Measurements from ENCODE around the gene FUT8.
"Not testable (repeated sequence)": the region's sequence is repeated elsewhere in the genome, so short reads cannot be mapped to it uniquely, and the experiment has no call there.

The FUT8 gene

DNA sequence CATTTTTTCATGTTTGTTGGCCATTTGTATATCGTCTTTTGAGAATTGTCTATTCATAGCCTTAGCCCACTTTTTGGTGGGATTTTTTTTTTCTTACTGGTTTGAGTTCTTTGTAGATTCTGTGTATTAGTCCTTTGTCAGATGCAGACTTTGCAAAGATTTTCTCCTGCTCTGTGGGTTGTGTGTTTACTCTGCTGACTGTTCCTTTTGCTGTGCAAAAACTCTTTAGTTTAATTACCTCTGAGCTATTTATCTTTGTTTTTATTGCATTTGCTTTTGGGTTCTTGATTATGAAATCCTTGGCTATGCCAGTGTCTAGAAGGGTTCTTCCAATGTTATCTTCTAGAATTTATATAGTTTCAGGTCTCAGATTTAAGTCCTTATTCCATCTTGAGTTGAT is 220.0 kb downstream of the FUT8 start:
- DNase-seq = no peak

DNA sequence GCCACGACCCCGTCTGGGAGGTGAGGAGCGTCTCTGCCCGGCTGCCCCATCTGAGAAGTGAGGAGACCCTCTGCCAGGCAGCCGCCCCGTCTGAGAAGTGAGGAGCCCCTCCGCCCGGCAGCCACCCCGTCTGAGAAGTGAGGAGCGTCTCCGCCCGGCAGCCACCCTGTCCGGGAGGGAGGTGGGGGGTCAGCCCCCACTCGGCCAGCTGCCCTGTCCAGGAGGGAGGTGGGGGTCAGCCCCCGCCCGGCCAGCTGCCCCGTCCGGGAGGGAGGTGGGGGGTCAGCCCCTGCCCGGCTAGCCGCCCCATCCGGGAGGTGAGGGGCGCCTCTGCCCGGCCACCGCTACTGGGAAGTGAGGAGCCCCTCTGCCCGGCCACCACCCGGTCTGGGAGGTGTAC is 221.1 kb downstream of the FUT8 start:
- not testable (repeated sequence) for DNase-seq

DNA sequence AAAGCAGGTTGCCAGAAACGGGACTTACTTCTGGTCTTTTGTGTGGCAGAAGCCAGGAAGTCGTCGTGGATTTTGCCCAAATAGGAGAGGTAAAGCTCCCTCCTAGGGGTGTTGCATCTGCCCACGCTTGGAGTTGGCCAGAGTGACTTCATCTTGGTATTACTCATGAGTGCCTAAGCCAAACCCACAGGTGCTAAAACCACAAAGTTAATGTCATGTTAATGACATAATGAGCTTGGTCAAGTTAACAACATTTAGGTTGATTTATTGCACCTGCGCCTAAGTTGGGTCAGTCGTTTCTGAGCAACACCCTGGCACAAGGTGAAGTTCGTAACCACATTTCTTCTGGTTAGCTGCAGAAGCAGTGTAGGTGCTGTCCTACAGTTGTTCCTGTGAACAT is 225.2 kb downstream of the FUT8 start:
- DNase-seq = peak; percentile 53

DNA sequence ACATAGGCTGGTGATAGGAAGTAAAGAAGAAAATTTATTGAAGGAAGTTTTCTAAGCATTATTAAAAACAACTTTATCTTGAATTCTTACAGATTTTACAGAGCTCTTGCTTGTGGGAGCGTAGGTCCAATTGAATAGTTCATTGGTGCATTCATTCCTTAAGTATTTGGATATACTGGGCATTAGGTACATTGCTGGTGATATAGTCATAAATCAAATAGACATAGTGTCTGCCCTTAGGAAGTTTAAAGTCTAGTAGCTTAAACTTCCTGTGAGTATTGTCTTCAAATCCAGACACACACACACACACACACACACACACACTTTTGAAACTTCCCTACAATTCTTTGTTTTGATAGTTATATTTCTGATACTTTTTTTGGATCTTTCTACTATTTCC is 226.7 kb downstream of the FUT8 start:
- no peak for DNase-seq

DNA sequence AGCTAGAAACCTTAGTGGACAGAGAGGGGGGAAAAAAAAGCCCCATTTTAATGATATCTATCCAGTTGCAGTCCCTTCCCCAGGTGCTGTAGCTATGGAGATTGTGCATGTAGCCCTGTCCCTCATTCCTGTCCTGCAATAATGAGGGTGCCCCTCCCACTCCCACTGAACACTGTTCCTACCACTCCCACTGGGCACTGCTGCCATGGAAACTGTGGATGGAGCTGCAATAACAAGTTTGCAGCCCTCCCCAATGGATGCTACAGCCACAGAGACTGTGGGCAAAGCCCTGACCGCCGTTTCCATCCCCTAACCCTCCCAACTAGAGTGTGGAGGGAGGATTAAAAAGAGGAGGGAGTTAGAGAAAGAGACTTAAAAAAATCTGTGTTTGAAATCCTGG is 238.3 kb downstream of the FUT8 start:
- DNase-seq = no peak

DNA sequence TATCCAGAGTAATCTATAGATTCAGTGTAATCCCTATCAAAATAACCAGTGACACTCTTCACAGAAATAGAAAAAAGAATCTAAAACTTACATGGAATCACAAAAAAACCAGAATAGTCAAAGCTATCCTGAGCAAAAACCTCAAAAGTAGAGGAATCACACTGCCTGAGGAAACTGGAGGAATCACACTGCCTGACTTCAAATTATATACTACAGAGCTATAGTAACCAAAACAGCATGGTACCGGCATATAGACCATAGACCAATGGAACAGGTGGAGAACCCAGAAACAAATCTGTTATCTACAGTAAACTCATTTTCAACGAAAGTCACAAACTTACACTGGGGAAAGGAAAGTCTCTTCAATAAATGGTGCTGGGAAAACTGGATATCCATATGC is 244.0 kb downstream of the FUT8 start:
- DNase-seq = no peak

DNA sequence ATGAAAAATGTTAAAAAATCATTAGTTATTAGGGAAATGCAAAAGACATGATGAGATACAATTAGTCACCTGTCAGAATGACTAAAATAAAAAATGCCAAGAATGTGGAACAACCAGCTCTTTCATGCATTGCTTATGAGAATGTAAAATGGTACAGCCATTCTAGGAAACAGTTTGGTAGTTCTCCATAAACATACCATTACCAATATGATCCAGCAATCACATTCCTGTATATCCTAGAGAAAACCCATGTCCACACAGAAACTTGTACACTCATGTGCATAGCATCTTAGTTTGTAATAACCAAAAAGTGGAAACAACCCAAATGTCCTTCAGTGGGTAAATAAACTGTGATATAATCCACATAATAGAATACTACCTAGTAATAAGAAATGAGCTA is 245.7 kb downstream of the FUT8 start:
- DNase-seq = no peak

DNA sequence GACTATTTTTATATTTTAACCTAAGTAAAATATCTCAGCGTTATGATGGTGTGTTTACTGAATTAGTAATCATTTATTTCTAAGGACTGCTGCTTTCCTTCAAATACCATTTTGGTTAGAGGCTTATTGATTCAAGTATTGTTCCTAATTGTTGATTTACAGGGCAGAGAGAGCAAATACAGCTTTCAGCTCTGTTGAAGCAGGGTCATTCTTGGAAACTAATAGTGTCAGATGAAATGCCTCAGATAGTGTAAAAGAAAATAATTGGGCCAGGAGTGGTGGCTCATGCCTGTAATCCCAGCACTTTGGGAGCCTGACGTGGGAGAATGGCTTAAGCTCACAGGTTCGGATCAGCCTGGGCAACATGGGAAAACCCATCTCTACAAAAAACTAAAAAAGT is 249.3 kb downstream of the FUT8 start:
- no peak for DNase-seq

DNA sequence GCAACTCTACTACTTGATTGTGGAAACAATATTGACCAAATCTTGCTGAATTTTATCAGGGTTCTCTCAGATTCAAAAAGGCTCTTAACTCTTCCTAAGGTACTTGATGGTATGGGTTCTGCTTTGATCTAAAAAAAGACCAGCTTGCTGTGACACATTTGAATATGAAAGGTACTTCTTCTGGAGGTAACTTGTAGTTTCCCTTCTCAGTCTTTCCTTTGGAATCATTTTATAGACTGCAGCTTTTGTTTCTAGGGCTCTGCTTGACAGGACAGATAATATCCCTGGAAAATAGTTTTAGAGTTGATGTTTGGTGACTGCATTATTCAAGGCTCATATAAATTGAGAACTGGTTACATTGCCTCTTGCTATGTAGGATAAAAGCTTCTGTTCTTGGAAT is 251.9 kb downstream of the FUT8 start:
- no peak for DNase-seq

DNA sequence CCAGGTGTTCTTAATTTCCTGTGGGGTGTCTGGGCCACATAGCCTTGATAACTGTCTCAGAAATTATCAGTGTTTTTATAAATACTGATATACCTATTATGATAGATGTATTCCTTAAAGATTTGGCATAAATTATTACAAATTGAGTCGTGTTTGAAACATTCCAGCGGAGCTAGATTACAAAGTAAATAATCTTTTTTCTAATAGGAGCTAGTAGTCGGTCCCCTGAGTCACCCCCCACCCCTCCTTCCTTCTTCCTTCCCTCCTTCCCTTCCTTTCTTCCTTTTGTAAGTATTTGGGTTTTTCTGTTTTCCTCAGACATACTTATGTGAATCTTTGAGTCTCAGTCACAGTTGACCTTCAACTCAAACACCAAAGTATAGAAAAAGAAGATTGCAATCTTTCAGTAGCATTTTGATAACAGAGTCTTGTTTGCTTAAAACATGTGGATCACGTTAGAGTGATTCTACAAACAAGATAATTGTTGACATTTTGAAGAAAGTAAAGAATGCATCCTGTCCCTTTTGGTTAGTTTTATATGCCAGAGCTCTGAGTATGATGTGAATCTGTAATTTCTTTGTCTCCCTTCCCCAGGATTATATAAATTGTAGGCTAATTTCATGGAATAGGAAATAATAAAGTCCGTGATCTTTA is 264.0 kb downstream of the FUT8 start:
- no peak for DNase-seq

DNA sequence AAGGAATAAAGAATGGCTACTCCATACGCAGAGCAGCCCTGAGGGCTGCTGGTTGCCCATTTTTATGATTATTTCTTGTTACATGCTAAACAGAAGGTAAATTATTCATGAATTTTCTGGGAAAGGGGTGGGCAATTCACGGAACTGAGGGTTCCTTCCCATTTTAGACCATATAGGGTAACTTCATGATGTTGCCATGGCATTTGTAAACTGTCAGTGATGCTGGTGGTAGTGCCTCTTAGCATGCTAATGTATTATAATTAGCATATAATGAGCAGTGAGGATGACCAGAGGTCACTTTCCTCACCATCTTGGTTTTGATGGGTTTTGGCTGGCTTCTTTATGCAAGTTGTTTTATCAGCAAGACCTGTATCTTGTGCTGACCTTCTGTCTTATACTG is 273.0 kb downstream of the FUT8 start:
- no peak for DNase-seq

DNA sequence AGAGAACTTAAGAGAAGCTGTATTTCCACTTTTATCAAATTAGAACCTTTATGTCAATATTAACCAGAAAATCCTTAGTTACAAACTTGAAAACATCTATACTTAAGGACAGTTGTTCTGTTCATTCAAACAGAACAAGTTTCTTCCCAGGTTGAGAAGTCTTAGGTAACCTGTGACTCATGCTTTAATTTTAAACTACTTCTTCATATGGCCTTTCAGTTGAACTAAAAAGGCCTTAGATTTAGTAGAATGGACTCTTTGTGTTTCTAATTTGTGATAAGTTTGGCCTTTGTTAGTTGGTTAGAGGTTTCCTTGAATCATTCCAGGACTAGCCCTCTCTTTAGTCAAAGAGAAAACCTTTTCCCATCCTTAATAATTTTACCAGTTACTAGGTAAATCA is 274.2 kb downstream of the FUT8 start:
- DNase-seq = no peak

DNA sequence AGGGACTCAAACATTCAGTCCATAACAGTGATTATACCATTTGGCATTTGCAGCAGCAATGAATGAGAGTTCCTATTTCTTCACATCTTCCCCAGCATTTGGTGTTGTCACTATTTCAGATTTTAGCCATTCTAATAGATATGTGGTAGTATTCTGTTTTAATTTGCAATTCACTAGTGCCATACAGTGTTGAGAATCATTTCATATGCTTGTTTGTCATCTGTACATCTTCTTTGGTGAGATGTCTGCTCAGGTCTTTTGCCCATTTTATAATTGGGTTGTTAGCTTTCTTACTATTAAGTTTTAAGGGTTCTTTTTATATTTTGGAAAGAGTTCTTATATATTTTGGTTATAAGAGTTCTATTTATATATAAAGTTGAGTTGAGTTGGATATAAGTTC is 276.5 kb downstream of the FUT8 start:
- no peak for DNase-seq

DNA sequence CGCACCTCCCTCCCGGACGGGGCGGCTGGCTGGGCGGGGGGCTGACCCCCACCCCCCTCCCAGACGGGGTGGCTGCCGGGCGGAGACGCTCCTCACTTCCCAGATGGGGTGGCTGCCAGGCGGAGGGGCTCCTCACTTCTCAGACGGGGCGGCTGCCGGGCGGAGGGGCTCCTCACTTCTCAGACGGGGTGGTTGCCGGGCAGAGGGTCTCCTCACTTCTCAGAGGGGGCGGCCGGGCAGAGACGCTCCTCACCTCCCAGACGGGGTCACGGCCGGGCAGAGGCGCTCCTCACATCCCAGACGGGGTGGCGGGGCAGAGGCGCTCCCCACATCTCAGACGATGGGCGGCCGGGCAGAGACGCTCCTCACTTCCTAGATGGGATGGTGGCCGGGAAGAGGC is 280.0 kb downstream of the FUT8 start:
- DNase-seq = not testable (repeated sequence)

DNA sequence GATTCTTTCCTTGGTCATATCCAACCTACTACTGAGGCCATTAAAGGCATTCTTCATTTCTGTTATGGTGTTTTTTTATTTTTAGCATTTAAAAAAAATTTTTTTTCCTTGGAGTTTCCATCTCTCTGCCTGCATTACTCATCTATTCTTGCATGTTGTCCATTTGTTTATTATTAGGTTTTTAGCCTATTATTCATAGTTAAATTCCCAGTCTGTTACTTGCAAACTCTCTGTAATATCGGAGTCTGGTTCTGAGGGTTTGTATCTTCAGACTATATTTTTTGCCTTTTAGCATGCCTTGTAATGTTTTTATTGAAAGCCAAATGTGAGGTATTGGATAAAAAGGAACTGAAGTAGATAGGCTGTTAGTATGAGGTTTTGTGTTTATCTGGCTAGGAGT is 284.3 kb downstream of the FUT8 start:
- DNase-seq = no peak

DNA sequence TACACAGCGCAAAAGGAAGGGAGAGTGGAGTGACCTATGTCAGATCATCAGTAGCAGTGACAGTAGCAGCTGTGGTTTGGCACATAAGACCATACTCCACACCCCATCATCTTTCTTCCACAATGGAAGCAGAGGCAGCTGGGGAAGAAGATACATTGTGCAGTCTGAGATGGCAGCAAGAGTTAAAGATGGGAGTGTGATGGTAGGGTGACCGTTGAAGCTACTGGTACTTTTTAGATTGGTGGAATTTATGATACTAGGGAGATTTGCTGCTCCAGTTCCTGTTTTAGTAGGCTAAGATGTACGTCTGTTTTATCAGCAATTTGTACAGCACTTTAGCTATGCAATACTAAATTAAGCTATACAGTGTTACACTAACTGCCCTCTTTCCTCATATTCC is 291.0 kb downstream of the FUT8 start:
- no peak for DNase-seq

DNA sequence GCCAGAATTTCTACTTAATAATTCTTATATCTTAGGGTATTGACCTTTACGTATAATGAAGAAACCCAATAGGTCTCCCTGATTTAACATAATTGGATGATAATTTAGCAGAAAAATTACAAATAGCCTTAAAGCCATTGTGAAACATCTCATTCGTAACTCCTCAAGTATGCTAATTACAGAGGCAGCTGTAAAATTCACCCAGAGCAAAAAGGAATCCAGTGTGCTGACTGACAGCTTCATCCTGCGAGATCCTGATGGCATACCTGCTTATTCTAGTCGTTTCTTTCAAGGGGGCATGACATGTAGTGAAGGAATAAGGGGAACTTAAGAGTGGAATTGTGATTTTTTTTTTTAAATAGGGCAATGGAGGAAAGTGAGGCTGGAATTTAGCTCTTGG is 291.5 kb downstream of the FUT8 start:
- DNase-seq = no peak

DNA sequence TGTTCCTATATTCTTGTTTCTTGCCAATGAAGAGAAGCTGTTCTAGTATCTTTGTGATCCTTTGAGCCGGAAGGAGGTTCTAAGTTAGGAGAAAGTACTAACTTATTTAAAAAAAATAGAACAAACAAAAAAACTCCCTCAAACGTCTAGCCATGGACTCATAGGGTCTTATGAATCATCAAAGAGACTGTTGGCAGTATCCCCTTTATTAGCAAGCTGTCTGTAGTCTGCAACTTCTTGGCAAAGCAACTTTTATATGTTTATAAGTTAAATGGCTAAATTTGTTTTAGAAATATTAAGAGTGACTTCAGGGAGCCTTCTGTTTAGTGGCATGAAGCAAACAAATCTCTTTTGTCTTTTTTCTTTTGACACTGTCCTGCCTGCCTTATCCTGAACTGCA is 291.9 kb downstream of the FUT8 start:
- DNase-seq = no peak

DNA sequence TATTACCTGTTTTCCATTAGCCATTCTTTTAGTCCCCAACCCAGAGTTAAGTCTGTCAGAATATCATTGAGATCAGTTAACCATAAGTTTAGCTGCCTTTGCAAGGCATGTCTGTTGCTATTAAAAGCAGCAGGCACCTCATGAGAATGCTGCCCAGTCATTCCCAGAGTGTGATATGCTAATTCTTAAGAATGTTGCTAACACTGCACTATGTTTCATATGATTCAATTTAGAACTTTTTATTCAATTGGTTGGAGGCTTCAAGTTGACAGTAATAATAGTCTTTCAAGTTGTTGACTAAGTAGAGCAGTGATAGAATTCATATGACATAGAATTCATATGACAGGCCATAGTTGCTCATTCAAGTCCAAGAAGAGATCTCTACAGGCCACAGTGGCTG is 292.3 kb downstream of the FUT8 start:
- peak; percentile 64 for DNase-seq

DNA sequence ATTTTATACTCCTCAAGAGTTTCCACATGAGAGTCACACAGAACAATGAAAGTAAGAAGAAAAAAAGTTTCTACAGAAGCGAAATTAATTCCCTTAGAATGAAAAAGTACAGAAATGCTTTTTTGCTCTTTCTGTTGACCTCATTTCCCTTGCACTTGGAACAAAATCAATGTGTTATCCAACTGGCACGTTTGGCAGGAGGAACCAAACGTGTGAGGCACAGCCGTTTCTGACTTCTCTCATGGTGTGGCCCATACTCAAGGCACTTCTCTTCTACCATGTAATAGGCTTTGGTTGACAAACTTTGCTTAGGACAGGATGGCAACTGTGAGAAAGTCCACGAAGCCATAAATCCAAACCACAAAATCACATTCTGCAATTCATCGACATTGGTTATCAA is 297.0 kb downstream of the FUT8 start:
- no peak for DNase-seq

DNA sequence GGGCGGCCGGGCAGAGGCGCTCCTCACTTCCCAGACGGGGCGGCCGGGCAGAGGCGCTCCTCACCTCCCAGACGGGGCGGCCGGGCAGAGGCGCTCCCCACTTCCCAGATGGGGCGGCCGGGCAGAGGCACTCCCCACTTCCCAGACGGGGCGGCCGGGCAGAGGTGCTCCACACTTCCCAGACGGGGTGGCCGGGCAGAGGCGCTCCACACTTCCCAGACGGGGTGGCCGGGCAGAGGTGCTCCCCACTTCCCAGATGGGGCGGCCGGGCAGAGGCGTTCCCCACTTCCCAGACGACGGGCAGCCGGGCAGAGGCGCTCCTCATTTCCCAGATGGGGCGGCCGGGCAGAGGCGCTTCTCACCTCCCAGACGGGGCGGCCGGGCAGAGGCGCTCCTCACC is 304.3 kb downstream of the FUT8 start:
- DNase-seq = not testable (repeated sequence)

DNA sequence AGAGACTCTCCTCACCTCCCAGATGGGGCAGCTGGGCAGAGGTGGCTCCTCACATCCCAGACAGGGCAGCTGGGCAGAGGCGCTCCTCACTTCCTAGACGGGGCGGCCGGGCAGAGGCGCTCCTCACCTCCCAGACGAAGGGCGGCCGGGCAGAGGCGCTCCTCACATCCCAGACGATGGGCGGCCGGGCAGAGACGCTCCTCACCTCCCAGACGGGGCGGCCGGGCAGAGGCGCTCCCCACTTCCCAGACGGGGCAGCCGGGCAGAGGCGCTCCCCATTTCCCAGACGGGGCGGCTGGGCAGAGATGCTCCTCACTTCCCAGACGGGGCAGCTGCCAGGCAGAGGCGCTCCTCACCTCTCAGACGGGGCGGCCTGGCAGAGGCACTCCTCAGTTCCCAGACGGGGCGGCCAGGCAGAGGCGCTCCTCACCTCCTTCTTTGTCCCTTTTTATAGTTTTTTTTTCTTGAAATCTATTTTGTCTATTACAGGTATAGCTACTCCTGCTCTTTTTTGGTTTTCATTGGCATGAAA is 304.9 kb downstream of the FUT8 start:
- DNase-seq = not testable (repeated sequence)

DNA sequence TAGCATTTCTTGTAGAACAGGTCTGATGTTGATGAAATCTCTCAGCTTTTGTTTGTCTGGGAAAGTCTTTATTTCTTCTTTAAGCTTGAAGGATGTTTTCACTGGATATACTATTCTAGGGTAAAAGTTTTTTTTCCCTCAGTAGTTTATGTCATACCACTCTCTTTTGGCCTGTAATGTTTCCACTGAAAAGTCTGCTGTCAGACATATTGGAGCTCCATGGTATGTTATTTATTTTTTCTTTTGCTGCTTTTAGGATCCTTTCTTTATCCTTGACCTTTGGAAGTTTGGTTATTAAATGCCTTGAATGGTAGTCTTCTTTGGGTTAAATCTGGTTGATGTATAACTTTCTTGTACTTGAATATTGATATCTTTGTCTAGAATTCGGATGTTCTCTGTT is 306.1 kb downstream of the FUT8 start:
- DNase-seq = no peak

DNA sequence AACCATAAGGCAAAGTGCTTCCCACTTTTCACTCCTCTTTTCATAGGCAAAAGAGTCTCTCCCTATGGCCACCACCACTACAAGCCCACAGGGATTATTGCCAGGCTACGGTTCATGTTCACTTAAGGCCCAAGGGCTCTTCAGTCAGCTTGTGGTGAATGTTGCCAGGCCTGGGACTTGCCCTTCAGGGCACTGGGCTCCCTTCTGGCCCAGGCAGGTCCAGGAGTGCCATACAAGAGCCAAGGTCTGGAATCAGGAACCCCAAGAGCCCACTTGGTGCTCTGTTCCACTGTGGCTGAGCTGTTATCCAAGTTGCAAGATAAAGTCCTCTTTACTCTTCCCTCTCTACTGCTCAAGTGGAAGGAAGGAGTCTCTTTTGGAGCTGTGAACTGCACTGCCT is 307.6 kb downstream of the FUT8 start:
- no peak for DNase-seq

DNA sequence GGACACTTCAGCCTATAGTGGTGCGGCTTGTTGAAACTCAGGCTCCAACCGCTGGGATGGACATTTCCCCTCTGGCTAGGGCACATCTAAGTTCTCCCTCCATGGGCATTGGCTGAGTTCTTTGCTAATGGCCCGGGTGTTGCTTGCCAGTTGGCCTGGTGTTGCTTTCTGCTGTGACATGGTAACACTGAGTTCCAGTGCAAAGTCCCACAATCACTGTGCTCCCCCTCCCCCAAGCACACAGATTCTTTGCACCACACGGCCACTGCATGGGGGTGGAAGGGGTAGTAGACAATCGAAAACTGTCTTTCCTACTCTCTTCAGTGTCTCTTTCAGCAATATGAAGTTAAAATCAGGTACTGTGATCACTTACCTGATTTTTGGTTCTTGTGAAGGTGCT is 308.2 kb downstream of the FUT8 start:
- no peak for DNase-seq

DNA sequence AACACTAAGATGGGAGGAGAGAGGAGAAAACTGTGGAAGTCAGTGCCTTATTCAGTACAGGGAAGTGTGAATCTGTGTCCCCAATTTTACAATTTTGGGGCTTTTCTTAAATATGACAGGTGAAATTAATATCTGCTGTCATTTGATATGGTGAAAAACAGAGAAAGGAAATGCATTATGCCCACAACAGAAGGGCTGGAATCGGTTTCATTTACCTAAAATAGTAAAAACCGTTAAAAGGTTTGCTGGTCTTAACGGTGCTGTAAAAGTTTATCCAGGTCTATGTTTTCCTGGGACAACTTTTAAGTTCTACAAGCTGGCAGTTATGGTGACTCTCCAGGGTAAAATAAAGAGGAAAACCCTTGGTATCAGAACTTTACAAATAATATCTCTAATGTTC is 310.8 kb downstream of the FUT8 start:
- no peak for DNase-seq
